Spleen (tissue), 7 donors: Measurements from ENCODE around the gene RNH1.

Source experiments
- POLR2A ChIP-seq, 3 donors: fragments of 450-650 bp; IDR thresholded peaks; one replicate each; pipeline ENCODE4 v1.5.1; 2017; ENCODE audit warnings: antibody characterized with exemption in 3 of 3, mild to moderate bottlenecking in 1 of 3
- TF ChIP-seq, protein P1 (sequence below), 11 experiments: fragments of 200-600 bp in 7 of 11; fragments of 450-650 bp in 4 of 11; sonication (generic) in 4 of 11; IDR thresholded peaks in 8 of 11; conservative IDR thresholded peaks in 3 of 11; 1 replicate in 7 of 11; 2 replicates in 4 of 11; pipeline versions ENCODE4 v1.4.0 to v1.8.0; 2016 to 2021; ENCODE audit warnings: antibody characterized with exemption in 11 of 11, inconsistent platforms in 4 of 11, mild to moderate bottlenecking in 1 of 11
- donor health status: DM: no; HTN: no; CAD: no; lungs with moderate emphysema.
- donor health status: DM: no; HTN: no; CAD: no.
- donor health status: DM: no; HTN: no; CAD: no.

DNA sequence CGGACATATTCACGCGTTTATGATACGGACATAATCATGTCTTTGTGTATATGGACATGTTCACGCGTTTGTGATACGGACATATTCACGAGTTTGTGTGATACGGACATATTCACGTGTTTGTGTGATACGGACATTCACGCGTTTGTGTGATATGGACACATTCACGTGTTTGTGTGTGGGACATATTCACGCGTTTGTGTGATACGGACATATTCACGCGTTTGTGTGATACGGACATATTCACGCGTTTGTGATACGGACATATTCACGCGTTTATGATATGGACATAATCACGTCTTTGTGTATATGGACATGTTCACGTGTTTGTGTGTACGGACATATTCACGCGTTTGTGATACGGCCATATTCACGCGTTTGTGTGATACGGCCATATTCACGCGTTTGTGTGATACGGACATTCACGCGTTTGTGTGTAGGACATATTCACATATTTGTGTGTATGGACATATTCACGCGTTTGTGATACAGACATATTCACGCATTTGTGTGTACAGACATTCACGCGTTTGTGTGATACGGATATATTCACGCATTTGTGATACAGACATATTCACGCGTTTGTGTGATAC is 32.0 kb downstream of the RNH1 start:
- TF ChIP-seq, protein P1, sequence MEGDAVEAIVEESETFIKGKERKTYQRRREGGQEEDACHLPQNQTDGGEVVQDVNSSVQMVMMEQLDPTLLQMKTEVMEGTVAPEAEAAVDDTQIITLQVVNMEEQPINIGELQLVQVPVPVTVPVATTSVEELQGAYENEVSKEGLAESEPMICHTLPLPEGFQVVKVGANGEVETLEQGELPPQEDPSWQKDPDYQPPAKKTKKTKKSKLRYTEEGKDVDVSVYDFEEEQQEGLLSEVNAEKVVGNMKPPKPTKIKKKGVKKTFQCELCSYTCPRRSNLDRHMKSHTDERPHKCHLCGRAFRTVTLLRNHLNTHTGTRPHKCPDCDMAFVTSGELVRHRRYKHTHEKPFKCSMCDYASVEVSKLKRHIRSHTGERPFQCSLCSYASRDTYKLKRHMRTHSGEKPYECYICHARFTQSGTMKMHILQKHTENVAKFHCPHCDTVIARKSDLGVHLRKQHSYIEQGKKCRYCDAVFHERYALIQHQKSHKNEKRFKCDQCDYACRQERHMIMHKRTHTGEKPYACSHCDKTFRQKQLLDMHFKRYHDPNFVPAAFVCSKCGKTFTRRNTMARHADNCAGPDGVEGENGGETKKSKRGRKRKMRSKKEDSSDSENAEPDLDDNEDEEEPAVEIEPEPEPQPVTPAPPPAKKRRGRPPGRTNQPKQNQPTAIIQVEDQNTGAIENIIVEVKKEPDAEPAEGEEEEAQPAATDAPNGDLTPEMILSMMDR (IDR thresholded peaks at IDR 0.05 in 8 of 11, conservative IDR thresholded peaks at IDR 0.05 in 3 of 11): no peak
- TF ChIP-seq POLR2A (IDR thresholded peaks at IDR 0.05): no peak
